WTC11 (cell line): ENCODE data around the gene TMEM98. TPM values are rescaled to one million over a fixed set of nuclear protein-coding genes. Genes with fewer than 3 reads are reported as not detected.
"Not testable (repeated sequence)": the region's sequence is repeated elsewhere in the genome, so short reads cannot be mapped to it uniquely, and the experiment has no call there.

Experiments used
- ATAC-seq: fragments of 200-7000 bp; cut with Tn5 transposase; 2 replicates; pipeline ENCODE4 v1.10.0; 2021; ENCODE audit warnings: mild to moderate bottlenecking, moderate library complexity
- CTCF ChIA-PET: fragments of 300-600 bp; sonication (Branson Sonifier 250); formaldehyde crosslinking; loops from one replicate; lab custom pipeline; 2021; ENCODE audit warnings: antibody characterized with exemption; lab: Charles Lee
- POLR2A ChIA-PET: fragments of 350-600 bp; sonication (Branson Sonifier 250); formaldehyde crosslinking; loops from one replicate; lab custom pipeline; 2021; ENCODE audit warnings: antibody characterized with exemption; lab: Charles Lee
- DNase-seq: peaks from one replicate; pipeline ENCODE4 v3.0.0; 2021; ENCODE audit warnings: low spot score
- H3K27ac Mint-ChIP-seq: 2 replicates; pipeline ENCODE4 v1.8.0; 2021; ENCODE audit warnings: mixed read lengths
- H3K27me3 Mint-ChIP-seq: 2 replicates; pipeline ENCODE4 v1.8.0; 2021; ENCODE audit warnings: low read depth, mild to moderate bottlenecking, moderate library complexity, mixed read lengths
- H3K36me3 Mint-ChIP-seq: 2 replicates; pipeline ENCODE4 v1.8.0; 2021; ENCODE audit warnings: mixed read lengths
- H3K4me1 Mint-ChIP-seq: 2 replicates; pipeline ENCODE4 v1.8.0; 2022; ENCODE audit warnings: mixed read lengths
- H3K4me3 Mint-ChIP-seq: 2 replicates; pipeline ENCODE4 v1.8.0; 2021; ENCODE audit warnings: mild to moderate bottlenecking, moderate library complexity, mixed read lengths
- H3K9me3 Mint-ChIP-seq: 2 replicates; pipeline ENCODE4 v1.8.0; 2021; ENCODE audit warnings: mixed read lengths
- ARID4B ChIP-seq: sonication (generic); formaldehyde crosslinking; IDR thresholded peaks from 2 replicates; pipeline ENCODE4 v1.8.0; 2023; ENCODE audit warnings: missing genetic modification reagents, mild to moderate bottlenecking, borderline replicate concordance
- ATF1 ChIP-seq: sonication (generic); formaldehyde crosslinking; IDR thresholded peaks from 2 replicates; pipeline ENCODE4 v1.8.1; 2023; ENCODE audit warnings: mild to moderate bottlenecking, moderate library complexity, missing genetic modification reagents
- CBFB ChIP-seq: sonication (generic); formaldehyde crosslinking; IDR thresholded peaks from 2 replicates; pipeline ENCODE4 v1.8.1; 2022; ENCODE audit warnings: mild to moderate bottlenecking, low read depth, missing genetic modification reagents
- ESRRA ChIP-seq: sonication (generic); formaldehyde crosslinking; IDR thresholded peaks from 2 replicates; pipeline ENCODE4 v1.8.1; 2022; ENCODE audit warnings: mild to moderate bottlenecking, missing genetic modification reagents, borderline replicate concordance
- FOXJ3 ChIP-seq: sonication (generic); formaldehyde crosslinking; IDR thresholded peaks from 2 replicates; pipeline ENCODE4 v1.9.0; 2021; ENCODE audit warnings: missing genetic modification reagents, mild to moderate bottlenecking, borderline replicate concordance
- FOXK1 ChIP-seq: sonication (generic); formaldehyde crosslinking; IDR thresholded peaks from 2 replicates; pipeline ENCODE4 v1.8.0; 2022; ENCODE audit warnings: mild to moderate bottlenecking, moderate library complexity, missing genetic modification reagents
- FOXP4 ChIP-seq: sonication (generic); formaldehyde crosslinking; IDR thresholded peaks from 2 replicates; pipeline ENCODE4 v1.8.0; 2022; ENCODE audit warnings: mild to moderate bottlenecking, missing genetic modification reagents
- GTF2I ChIP-seq: fragments of 250-450 bp; sonication (Bioruptor Pico); conservative IDR thresholded peaks from 2 replicates; pipeline ENCODE4 v1.4.0; 2021; ENCODE audit warnings: mild to moderate bottlenecking
- HMGA2 ChIP-seq: fragments of 250-450 bp; sonication (Bioruptor Pico); IDR thresholded peaks from 2 replicates; pipeline ENCODE4 v1.4.0; 2021; ENCODE audit warnings: mild to moderate bottlenecking, moderate library complexity
- HMGXB4 ChIP-seq: sonication (generic); formaldehyde crosslinking; IDR thresholded peaks from 2 replicates; pipeline ENCODE4 v1.8.1; 2023; ENCODE audit warnings: mild to moderate bottlenecking, moderate library complexity, missing genetic modification reagents
- MAX ChIP-seq: sonication (generic); formaldehyde crosslinking; IDR thresholded peaks from 2 replicates; pipeline ENCODE4 v1.8.0; 2022; ENCODE audit warnings: mild to moderate bottlenecking, missing genetic modification reagents
- PRRX2 ChIP-seq: fragments of 250-450 bp; sonication (Bioruptor Pico); IDR thresholded peaks from 2 replicates; pipeline ENCODE4 v1.8.0; 2021; ENCODE audit warnings: mild to moderate bottlenecking
- SMAD3 ChIP-seq: sonication (generic); formaldehyde crosslinking; IDR thresholded peaks from 2 replicates; pipeline ENCODE4 v1.8.0; 2022; ENCODE audit warnings: missing genetic modification reagents, mild to moderate bottlenecking, borderline replicate concordance
- SOX15 ChIP-seq: fragments of 250-450 bp; sonication (Bioruptor Pico); IDR thresholded peaks from 2 replicates; pipeline ENCODE4 v1.9.0; 2021; ENCODE audit warnings: mild to moderate bottlenecking
- TP53 ChIP-seq: sonication (generic); formaldehyde crosslinking; IDR thresholded peaks from 2 replicates; pipeline ENCODE4 v1.8.1; 2023; ENCODE audit warnings: mild to moderate bottlenecking, missing genetic modification reagents
- ZMAT4 ChIP-seq: fragments of 250-450 bp; sonication (Bioruptor Pico); IDR thresholded peaks from 2 replicates; pipeline ENCODE4 v1.9.0; 2021; ENCODE audit warnings: mild to moderate bottlenecking
- ZNF281 ChIP-seq: sonication (generic); formaldehyde crosslinking; IDR thresholded peaks from 2 replicates; pipeline ENCODE4 v1.8.0; 2023; ENCODE audit warnings: mild to moderate bottlenecking, missing genetic modification reagents
- ZNF423 ChIP-seq: fragments of 250-450 bp; sonication (Bioruptor Pico); IDR thresholded peaks from 2 replicates; pipeline ENCODE4 v2.1.2; 2022; ENCODE audit warnings: mild to moderate bottlenecking, moderate library complexity
- ZNF425 ChIP-seq: fragments of 250-450 bp; sonication (Bioruptor Pico); conservative IDR thresholded peaks from 2 replicates; pipeline ENCODE4 v1.9.0; 2021; ENCODE audit warnings: mild to moderate bottlenecking
- total RNA-seq: library from RNA; stranded (reverse); gene quantifications from 3 replicates; pipeline ENCODE4 v1.2.3, GENCODE V29; 2021

Gene TMEM98
- total RNA-seq, 1 experiment from 2014 or later: 70.3 TPM

GRCh38 chr17:32921017-32921416, 6.9 kb upstream of the TMEM98 start:
- Mint-ChIP-seq H3K27ac (no peak overlapping the region), H3K4me3 (no peak overlapping the region), H3K9me3 (peaks cover 18% of the 10 kb centered on the region), H3K36me3 (peaks cover 8% of the 10 kb centered on the region), H3K27me3 (no peaks in the 10 kb centered on the region), H3K4me1 (peaks cover 24% of the 10 kb centered on the region)
- DNase-seq (no peak), ATAC-seq (no peak)
- no peak for TF ChIP-seq ESRRA (CRISPR knock-in tag)
- no peak for TF ChIP-seq CBFB
- TF ChIP-seq FOXK1 (CRISPR knock-in tag): no peak
- TF ChIP-seq PRRX2: no peak
- no peak for TF ChIP-seq ZNF281 (CRISPR knock-in tag)
- TF ChIP-seq HMGXB4: no peak
- no peak for TF ChIP-seq ZNF425
- no peak for TF ChIP-seq FOXP4 (CRISPR knock-in tag)
- no peak for TF ChIP-seq SOX15
- TF ChIP-seq ARID4B: no peak
- TF ChIP-seq ATF1: no peak
- TF ChIP-seq HMGA2 (CRISPR knock-in tag): no peak
- no peak for TF ChIP-seq GTF2I (CRISPR knock-in tag)
- no peak for TF ChIP-seq TP53 (CRISPR knock-in tag)
- TF ChIP-seq FOXJ3 (CRISPR knock-in tag): no peak
- no peak for TF ChIP-seq MAX
- TF ChIP-seq SMAD3 (CRISPR knock-in tag): no peak
- TF ChIP-seq ZMAT4 (CRISPR knock-in tag): no peak
- no peak for TF ChIP-seq ZNF423 (CRISPR knock-in tag)
- ChIA-PET POLR2A (interaction anchor here (0.7 kb wide), 1 partner anchor 134 kb away, joined by 6 read pairs; no protein-coding TSS in a partner anchor), CTCF (interaction anchor here (1.2 kb wide), 1 partner anchor 11 kb away, joined by 3 read pairs; no protein-coding TSS in a partner anchor)

GRCh38 chr17:32923905-32924304, 4.0 kb upstream of the TMEM98 start:
- ATAC-seq, H3K27me3 Mint-ChIP-seq, H3K4me3 Mint-ChIP-seq, H3K4me1 Mint-ChIP-seq, H3K36me3 Mint-ChIP-seq, DNase-seq, H3K27ac Mint-ChIP-seq, CTCF ChIA-PET, POLR2A ChIA-PET: not testable (repeated sequence)
- H3K9me3 Mint-ChIP-seq: peaks cover 19% of the 10 kb centered on the region
